ENCODE data around the gene RAB11FIP4.

- no peak for TF ChIP-seq CTCF (IDR thresholded peaks at IDR 0.05)
- no peak for TF ChIP-seq POLR2A (IDR thresholded peaks at IDR 0.05)
- peak; percentile 80 for TF ChIP-seq POLR2AphosphoS5 (IDR thresholded peaks at IDR 0.05)
Observed at GRCh38 chr17:31580706-31581490, 189.4 kb downstream of the RAB11FIP4 start.

All from prostate gland (tissue), 2 donors.